A673 (cell line): ENCODE results near the gene IDS. TPM values are rescaled to one million over a fixed set of nuclear protein-coding genes. Genes with fewer than 3 reads are reported as not detected.
"Not testable (repeated sequence)": the region's sequence is repeated elsewhere in the genome, so short reads cannot be mapped to it uniquely, and the experiment has no call there.

Source experiments
- BruUV-seq: library from RNA; stranded (reverse); fragments of 400-500 nt; replicated peaks from 2 replicates; lab custom pipeline; 2021; lab: Mats Ljungman, UMichigan
- CTCF ChIA-PET: fragments of 300-600 bp; sonication (Branson Sonifier 250); formaldehyde crosslinking; loops from one replicate; lab custom pipeline; 2022; ENCODE audit warnings: antibody characterized with exemption; lab: Charles Lee
- POLR2A ChIA-PET: fragments of 300-600 bp; sonication (Branson Sonifier 250); formaldehyde crosslinking; loops from one replicate; lab custom pipeline; 2022; ENCODE audit warnings: antibody characterized with exemption; ENCODE audit not compliant: low non-redundant PET; lab: Charles Lee
- DNase-seq: peaks from one replicate; pipeline ENCODE4 v3.0.0-alpha.2; 2015; ENCODE audit warnings: low spot score
- H3K27ac ChIP-seq: fragments of 200-600 bp; sonication (generic); 2 replicates; pipeline ENCODE4 v1.5.1; 2016; ENCODE audit warnings: mixed run types, low read depth, mild to moderate bottlenecking, mixed read lengths, antibody characterized with exemption, low read length; ENCODE audit not compliant: poor library complexity, severe bottlenecking
- H3K27me3 ChIP-seq: fragments of 200-600 bp; sonication (generic); replicated peaks from 2 replicates; pipeline ENCODE4 v1.6.1; 2017; ENCODE audit warnings: mixed run types, low read depth, mild to moderate bottlenecking, mixed read lengths, antibody characterized with exemption, low read length; ENCODE audit not compliant: insufficient read depth, poor library complexity
- H3K36me3 ChIP-seq: fragments of 200-600 bp; sonication (generic); 2 replicates; pipeline ENCODE4 v1.6.1; 2016; ENCODE audit warnings: mixed run types, mild to moderate bottlenecking, mixed read lengths, antibody characterized with exemption, low read length; ENCODE audit not compliant: insufficient read depth, poor library complexity, severe bottlenecking
- H3K4me1 ChIP-seq: fragments of 200-600 bp; sonication (generic); 2 replicates; pipeline ENCODE4 v1.6.1; 2017; ENCODE audit warnings: mixed run types, mild to moderate bottlenecking, mixed read lengths, antibody characterized with exemption, low read length; ENCODE audit not compliant: insufficient read depth, poor library complexity, severe bottlenecking
- H3K4me3 ChIP-seq: fragments of 200-600 bp; sonication (generic); 2 replicates; pipeline ENCODE4 v1.5.1; 2016; ENCODE audit warnings: low read depth, mixed run types, mild to moderate bottlenecking, mixed read lengths, low read length; ENCODE audit not compliant: poor library complexity, severe bottlenecking
- H3K9me3 ChIP-seq: fragments of 200-600 bp; sonication (generic); 2 replicates; pipeline ENCODE4 v1.6.1; 2016; ENCODE audit warnings: mixed run types, low read depth, mild to moderate bottlenecking, mixed read lengths, antibody characterized with exemption, low read length; ENCODE audit not compliant: poor library complexity, severe bottlenecking
- CTCF ChIP-seq: fragments of 300-800, 200-600 bp; sonication (generic); conservative IDR thresholded peaks from 2 replicates; pipeline ENCODE4 v1.5.1; 2017; ENCODE audit warnings: low read depth, mild to moderate bottlenecking, antibody characterized with exemption, low read length, moderate library complexity, mixed read lengths
- EZH2 ChIP-seq: fragments of 200-600 bp; sonication (generic); IDR thresholded peaks from 2 replicates; pipeline ENCODE4 v1.6.1; 2017; ENCODE audit warnings: borderline replicate concordance, low read depth, mild to moderate bottlenecking, mixed read lengths, antibody characterized with exemption, low read length; ENCODE audit not compliant: poor library complexity, severe bottlenecking
- intact Hi-C: fragments of 100-400 bp; cut with micrococcal nuclease; formaldehyde crosslinking; loops from one replicate; pipeline ENCODE4 v1.10.0; 2022; ENCODE audit not compliant: unreplicated experiment
- total RNA-seq: library from RNA; stranded (reverse); gene quantifications from 2 replicates; pipeline ENCODE4 v1.2.3, GENCODE V29; 2021

IDS gene
- total RNA-seq, 1 experiment from 2014 or later, result 50.7 TPM

GRCh38 chrX:149546962-149547361 lies 41.9 kb upstream of the IDS start:
- CTCF ChIA-PET, H3K4me3 ChIP-seq, DNase-seq, H3K36me3 ChIP-seq, POLR2A ChIA-PET, H3K4me1 ChIP-seq, intact Hi-C loops, H3K27me3 ChIP-seq, H3K9me3 ChIP-seq, BruUV-seq, H3K27ac ChIP-seq: not testable (repeated sequence)

GRCh38 chrX:149545545-149546543 lies 40.7 kb upstream of the IDS start:
- POLR2A ChIA-PET, H3K4me3 ChIP-seq, BruUV-seq, H3K4me1 ChIP-seq, H3K9me3 ChIP-seq, CTCF ChIA-PET, H3K27me3 ChIP-seq, H3K27ac ChIP-seq, intact Hi-C loops, H3K36me3 ChIP-seq: not testable (repeated sequence)
- DNase-seq, result peak; percentile 40
- TF ChIP-seq CTCF, result peak; percentile 30

- Histone ChIP-seq H3K27me3 (no peaks in the 10 kb centered on the region), H3K4me3 (peak overlapping the region; percentile 63), H3K36me3 (no peaks in the 10 kb centered on the region), H3K9me3 (no peaks in the 10 kb centered on the region), H3K27ac (peak overlapping the region; percentile 91), H3K4me1 (no peaks in the 10 kb centered on the region)
- BruUV-seq, result no TSS peak
- DNase-seq, result no peak
- CTCF ChIA-PET, result no interaction called here
- POLR2A ChIA-PET, result no interaction called here
- intact Hi-C loops, result no loop called here
- TF ChIP-seq CTCF (no peak), EZH2 (no peak)
Measured at GRCh38 chrX:149541521-149542047, 36.5 kb upstream of the IDS start.
